HG03139 (cell line): ENCODE data around the gene SRD5A1.

ENCODE experiments used
- ATAC-seq: cut with Tn5 transposase; IDR thresholded peaks from one replicate; pipeline ENCODE4 v1.9.1; 2021; ENCODE audit not compliant: unreplicated experiment

The SRD5A1 gene

DNA sequence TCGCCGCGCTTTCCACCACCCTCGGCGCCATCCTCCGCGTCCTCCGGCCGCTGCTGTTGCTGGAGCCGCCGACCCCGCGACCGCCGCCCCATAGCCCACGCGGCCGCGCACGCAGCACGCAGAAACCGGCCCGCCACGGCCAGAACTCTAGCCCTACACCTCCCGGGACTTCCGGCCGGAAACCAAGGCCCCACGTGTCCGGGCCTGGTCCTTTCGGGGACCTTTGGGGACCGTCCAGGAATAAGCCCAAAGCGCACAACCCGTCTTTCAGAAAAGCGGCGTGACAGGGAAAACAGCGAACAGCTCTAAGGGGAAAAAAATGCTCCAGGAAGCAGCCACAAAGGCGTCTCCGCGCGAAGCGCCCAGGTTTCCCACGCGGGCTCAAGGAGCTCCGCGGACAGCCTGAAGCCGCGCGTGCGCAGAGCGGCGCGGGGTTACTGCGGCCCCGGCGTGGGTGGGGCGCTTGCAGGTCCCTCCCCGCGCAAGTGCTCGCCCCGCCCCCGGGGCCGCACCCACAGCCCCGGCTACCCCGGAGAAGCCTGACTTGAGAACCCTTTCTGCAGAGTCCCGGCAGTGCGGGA lies at the start of gene SRD5A1, which contains the start of gene NSUN2:
TSS of gene SRD5A1 (plus strand) at position 553 of the 581 bp plus-strand sequence. CDS start 137 bp downstream, outside the sequence.
TSS of gene NSUN2 (minus strand) at position 157 of the 581 bp plus-strand sequence. CDS start at position 92, 65 bp downstream.
- ATAC-seq: peak; percentile 85

DNA sequence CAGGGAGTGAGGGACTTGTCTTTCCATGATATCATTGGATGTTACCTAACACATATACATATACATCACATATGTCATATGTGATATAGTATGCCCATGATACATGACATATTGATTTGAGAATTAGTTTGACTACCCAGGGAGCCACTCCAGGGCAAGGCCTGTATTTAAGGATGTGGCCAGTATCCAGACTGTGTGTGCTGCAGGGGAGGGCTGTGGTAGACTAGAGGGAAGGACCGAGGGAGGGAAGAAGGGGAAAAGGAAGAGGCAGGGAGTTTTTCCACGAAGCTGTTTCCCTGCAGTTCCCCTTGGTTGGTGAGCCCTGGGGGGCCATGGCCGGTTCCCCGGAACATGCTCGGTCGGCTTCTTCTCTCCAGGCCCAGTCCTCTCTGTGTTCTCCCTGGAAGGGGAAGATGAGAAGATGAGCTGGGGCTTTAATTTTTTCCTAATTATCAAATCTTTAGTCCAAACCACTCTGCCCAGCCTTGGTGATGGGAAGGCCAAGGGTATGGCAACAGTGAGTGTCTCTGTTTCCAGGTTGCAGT lies 49.1 kb upstream of the SRD5A1 start:
- ATAC-seq: no peak

DNA sequence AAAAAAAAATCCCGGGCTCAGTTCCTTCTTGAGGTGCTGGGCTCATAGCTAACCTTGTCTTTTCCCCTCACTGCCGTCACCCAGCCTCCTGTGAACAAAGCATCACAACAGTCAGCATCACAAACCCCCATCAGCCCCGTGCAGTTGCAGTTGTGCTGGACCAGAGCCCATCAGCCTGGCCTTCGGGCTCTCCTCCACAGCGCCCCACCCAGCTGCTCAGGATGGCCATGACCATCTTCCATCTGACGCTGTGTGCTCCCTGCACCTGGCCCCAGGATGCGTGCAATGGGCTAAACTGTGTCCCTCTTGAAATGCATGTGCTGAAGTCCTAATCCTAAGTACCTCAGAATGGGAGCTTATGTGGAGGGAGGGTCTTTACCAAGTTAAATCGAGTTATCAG lies 48.5 kb upstream of the SRD5A1 start:
- no peak for ATAC-seq

- no peak for ATAC-seq
These were observed 48.1 kb upstream of the SRD5A1 start for GRCh38 chr5:6585168-6585567.

DNA sequence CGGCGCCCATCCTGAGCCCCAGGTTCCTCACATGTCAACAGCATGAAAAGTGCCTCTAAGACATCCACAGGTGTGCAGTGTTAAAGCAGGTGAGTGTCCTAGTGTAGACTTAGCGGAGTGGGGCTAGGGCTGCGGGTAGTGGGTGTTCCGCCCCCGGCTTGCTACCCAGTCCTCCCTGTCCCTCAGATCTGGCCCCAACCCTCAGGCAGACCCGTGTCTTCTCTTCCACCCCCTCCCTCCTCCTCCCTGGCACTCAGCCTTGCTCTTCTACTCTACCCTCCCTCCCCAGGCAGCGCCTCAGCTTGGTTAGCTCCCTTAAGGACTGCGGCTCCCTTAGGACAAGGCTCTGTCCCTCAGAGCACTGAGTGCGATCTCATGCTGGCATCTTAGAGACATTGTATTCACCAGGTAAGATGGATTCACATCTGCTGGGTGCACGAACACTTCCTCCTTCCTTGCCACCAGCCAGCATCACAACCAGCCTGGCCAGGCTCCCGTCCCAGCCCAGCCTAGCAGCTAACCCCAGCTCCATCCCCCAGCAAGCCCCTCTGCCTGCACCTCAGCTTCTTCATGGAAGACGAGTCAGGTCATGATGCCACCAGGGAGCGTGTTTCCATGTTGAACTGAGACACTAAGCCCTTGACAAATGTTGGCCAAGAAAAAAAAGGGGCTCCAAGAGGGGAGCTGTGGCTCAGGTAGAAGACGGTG lies 47.1 kb upstream of the SRD5A1 start:
- ATAC-seq: no peak

DNA sequence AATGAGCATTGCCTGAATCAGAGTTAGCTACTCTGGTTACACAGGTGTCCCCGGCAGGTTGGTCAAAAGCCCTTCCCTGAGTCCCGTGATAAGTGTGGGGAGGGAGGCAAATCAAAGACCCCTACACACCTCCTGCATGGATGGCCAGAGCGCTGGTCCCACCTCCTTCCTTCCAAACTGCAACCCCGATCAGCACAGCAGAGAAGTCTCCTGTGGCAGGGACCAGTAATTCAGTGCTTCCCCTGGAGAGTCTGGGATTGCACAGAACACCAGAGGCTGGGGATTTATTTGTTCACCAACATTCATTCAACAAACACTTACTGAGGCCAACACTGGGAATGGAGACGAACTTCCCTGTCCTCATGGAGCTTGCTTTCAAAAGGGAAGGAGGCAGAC lies 46.6 kb upstream of the SRD5A1 start:
- ATAC-seq: no peak

DNA sequence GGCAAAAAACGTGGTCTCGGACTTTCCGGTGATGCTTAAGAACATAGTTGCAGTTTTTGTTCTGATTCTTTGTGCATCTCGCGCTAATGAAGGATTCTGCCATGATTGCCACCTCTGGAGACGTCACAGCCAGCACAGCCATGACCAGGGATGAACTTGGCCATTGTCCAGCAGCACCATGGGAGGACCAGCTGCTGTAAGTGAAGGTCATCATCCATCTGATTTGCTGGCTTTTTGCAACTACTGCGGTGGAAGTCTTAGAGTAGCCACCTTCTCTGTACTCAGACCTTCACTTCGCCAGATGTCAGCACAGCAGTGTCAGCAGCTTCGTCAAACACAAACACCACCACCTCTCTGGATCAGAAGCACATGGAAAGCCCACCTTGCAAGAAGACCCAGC lies 46.1 kb upstream of the SRD5A1 start:
- no peak for ATAC-seq

GRCh38 chr5:6590581-6590980 lies 42.7 kb upstream of the SRD5A1 start:
- ATAC-seq: no peak

DNA sequence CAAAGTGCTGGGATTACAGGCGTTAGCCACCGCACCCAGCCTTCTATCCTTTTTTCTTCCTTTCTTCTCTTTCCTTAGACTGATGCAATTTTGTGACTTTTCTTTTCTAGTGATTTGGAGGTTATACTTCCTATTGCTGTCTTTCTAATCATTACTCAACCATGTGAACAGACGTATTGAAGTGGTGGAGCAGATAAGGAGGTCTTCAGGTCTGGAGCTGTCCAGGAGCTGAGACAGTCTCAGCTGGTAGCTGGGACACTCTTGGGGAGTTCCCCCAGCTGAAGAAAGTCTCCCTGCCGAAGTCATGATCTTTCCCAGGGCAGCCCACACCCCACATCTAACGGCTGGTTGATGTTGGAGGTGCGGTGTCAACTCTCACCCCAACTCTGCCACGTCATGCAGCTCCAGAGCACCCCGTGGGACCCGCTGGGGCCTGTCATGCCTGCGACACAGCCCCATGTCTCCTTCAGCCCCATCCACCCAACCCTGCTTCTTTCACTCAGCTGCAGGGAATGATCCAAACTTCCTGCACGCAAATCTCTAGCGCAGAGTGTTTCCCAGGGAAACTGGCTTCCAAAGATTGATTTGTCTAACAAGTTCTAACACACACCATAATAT lies 41.5 kb upstream of the SRD5A1 start:
- no peak for ATAC-seq

DNA sequence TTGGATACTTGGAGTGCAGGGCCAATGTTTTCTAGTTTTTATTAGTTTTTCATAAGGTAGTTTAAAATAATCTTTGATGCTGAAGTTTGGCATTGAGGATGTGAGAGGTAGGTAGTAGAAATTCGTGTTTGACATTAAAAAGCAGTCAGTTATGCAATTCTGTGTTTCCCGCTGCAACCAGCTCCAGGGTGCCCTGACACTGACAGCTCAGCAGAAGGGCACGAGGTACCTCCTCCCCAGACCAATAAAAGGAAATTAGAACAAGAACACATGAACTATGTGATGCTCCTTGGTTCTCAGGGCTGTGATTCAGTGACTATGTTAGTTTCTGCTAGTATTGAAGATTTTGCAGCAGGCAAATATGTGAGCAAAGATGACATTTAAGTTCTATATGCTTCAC lies 40.6 kb upstream of the SRD5A1 start:
- ATAC-seq: no peak

GRCh38 chr5:6593148-6594016 lies 39.9 kb upstream of the SRD5A1 start:
- ATAC-seq: no peak

DNA sequence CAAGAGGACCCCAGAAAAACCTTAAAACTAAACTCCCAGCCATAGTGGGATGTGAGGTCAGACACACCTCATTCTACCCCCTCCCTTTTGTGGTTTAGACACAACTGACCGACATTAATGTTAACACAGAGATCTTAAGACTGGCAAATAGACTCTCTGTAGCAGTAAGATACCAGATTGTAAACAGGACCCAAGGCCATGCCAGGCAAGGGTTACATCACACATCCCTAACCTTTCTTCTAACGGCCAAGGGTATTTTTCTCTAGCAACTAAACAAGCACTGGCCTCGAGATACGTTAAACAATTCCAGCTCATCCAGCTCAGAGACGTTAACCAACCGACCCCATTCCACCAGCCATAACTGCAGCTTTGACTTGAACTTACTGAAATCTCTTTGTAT lies 39.2 kb upstream of the SRD5A1 start:
- no peak for ATAC-seq

GRCh38 chr5:6595405-6595804 lies 37.8 kb upstream of the SRD5A1 start:
- no peak for ATAC-seq

DNA sequence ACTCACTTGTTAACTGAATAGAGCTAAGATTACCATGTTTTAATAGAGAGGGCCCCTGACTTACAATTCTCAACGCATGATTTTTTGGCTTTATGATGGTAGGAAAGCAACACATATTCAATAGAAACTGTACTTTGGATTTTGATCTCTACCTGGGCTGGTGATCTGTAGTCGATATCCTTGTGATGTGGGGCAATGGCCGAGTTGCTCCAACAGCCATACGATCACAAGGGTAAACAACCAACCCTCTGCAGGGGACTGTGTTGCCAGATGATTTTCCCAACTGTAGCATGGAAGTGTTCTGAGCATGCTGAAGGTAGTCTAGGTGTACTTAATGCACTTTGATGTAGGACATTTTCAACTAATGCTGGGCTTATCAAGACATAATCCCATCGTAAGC lies 36.9 kb upstream of the SRD5A1 start:
- no peak for ATAC-seq

DNA sequence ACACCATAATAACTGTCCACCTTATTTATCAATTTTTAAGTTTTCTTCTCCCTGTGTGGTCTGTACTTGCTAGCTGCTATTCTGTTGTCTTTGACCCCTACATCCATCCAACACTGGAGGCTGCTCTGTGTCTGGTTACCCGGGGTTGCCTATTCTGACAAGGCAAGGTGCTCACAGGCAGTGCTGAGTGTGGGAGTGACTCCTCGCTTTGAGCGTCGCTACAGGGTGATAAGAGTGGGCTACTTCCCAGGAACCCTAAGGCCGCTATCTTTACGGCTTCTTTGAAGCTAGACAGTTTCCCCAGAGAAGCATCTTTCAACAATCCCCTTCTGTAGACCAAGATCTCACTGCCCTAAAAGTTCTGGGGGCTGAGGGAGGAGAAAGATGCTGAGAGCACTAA lies 35.7 kb upstream of the SRD5A1 start:
- ATAC-seq: no peak

DNA sequence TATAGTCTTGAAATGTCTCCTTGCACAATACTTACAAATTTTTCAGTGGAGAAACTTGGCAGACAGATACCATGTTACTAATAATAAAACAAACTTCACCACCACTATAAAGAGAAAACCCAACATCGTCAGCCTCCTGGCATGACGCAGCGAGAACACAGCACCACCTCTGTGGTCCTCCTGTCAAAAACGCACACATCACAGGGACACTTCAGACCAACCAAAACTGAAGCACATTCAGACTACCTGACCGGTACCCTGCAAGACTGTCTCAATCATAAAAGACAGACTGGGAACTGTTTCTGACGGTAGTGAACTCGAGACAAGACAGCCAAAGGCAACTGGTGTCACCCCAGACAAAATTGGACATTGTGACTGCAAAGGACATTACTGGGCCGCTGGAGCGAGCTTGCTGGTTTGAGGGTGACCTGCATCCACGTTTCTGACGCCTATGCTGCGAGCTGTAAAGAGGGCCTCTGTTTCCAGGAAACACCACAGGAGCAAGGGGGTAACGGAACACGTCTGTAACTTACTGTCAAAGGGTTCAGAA lies 34.8 kb upstream of the SRD5A1 start:
- no peak for ATAC-seq

- no peak for ATAC-seq
These were observed 33.5 kb upstream of the SRD5A1 start for GRCh38 chr5:6599739-6600138.

DNA sequence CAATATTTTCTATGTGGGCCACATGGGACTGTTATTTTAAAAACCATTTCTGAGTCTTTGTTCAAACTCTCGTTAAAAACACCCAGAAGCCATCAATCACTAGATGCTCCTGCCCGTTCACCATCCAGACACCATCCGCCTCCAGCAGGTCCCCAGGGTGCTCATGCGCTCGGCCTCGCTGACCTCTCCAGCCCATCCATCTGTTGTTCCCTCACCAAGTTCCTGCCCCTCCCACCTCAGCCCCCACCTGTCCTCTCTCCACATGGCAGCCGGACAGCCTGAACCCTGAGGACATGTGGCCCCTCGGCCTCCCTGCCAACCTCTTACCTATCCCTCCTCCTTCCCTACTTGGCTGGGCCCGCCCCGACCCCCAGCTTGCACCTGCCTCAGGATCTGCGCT lies 32.0 kb upstream of the SRD5A1 start:
- no peak for ATAC-seq

DNA sequence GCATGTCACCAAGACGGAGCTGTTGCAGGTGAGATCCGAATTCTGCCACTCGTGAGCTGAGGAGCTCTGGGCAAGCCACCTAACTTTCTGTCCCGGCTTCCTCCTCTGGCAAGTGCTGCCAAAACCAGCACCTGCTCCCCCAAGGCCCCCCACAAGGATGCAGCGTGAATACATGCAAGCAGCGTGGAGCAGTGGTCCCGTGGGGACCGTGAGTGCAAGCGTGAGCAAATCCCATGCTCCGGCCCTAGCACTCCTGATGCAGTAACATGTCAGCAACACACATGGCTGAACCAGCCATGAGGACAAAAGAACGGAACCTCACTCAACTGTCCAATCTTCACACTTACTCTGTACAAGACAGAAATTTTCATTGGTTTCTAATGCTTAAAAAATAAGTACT lies 31.4 kb upstream of the SRD5A1 start:
- ATAC-seq: no peak

DNA sequence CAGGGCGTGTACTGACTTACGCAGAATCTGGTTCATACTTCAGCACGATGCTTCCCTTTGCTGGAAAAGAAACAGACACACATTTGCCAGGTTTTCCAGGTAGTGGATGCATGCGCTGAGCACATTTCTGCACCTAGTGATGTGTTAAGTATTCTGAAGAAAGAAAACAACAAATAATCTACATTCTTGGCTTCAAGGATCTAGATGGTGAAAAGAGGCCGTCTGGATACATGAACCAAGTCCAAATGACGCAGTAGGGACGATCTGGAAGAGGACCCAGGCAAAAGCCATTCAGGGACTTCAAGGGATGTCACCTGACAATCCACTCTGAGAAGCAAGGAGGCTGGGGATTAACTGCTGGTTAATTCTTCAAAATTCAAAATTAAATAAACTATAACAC lies 30.8 kb upstream of the SRD5A1 start:
- no peak for ATAC-seq

DNA sequence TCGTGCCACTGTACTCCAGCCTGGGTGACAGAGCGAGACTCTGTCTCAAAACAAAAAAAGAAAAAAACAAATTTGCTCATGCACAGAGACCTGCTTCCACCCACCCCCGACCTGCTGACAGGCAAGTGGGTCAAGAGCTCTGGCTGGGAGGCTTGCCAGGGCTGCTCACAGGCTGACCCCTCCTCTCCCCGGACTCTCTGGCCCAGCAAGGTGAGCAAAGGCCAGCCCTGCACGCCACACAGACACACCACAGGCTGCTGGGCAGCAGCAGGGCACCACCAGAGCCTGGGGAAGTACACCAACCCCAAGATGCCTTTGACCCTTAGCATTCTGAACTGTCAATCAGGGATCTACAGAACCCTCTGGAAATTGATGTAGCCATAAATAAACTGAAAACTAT lies 29.6 kb upstream of the SRD5A1 start:
- ATAC-seq: no peak
